ENCODE data around the gene CTBP2. TPM values are rescaled to one million over a fixed set of nuclear protein-coding genes. Genes with fewer than 3 reads are reported as not detected.

Gene CTBP2
- total RNA-seq, 8 experiments from 2014 or later: 29.4 to 90.0 (median 44.8) TPM

GRCh38 chr10:125101581-125101980 lies 58.8 kb downstream of the CTBP2 start:
- 73 to 100% (median 95%) methylated on average over 1 to 8 of the region's 9 CpGs; no CpG with 5 or more reads in 2 of the 10 experiments for WGBS, 10 experiments
- in situ Hi-C loops (cut with MboI; ENCODE audit: low pct_unique_long_range_greater_than_20kb in 2 of 9, low sequenced_read_pairs in 9 of 9, unreplicated experiment in 9 of 9): no loop called here
- ATAC-seq (replicated peaks in 6 of 8): no peak
- Histone ChIP-seq H3K27ac (peak overlapping the region; percentile 65 to 66), H3K4me1 (replicated peaks in 1 of 2) (peaks cover 42 to 52% of the 10 kb centered on the region in 2 donors), H3K4me3 (no peak overlapping the region)

GRCh38 chr10:125101049-125101448 lies 59.3 kb downstream of the CTBP2 start:
- Histone ChIP-seq H3K4me1 (replicated peaks in 1 of 2) (peaks cover 46 to 57% of the 10 kb centered on the region in 2 donors), H3K4me3 (no peak overlapping the region), H3K27ac (peak overlapping the region; percentile 21 to 66)
- in situ Hi-C loops (cut with MboI; ENCODE audit: low pct_unique_long_range_greater_than_20kb in 2 of 9, low sequenced_read_pairs in 9 of 9, unreplicated experiment in 9 of 9): no loop called here
- ATAC-seq (replicated peaks in 6 of 8): peak in 1 of 8 experiments; percentile 13
- 39 to 82% (median 60%) methylated on average over 1 to 9 of the region's 9 CpGs; no CpG with 5 or more reads in 2 of the 10 experiments for WGBS, 10 experiments

- in situ Hi-C loops (cut with MboI; ENCODE audit: low pct_unique_long_range_greater_than_20kb in 2 of 9, low sequenced_read_pairs in 9 of 9, unreplicated experiment in 9 of 9): no loop called here
- no peak overlapping the region for H3K4me3 ChIP-seq
These were observed 62.8 kb downstream of the CTBP2 start for GRCh38 chr10:125097409-125098070.

GRCh38 chr10:125096975-125097374 lies 63.4 kb downstream of the CTBP2 start:
- H3K27ac ChIP-seq: no peak overlapping the region
- H3K4me3 ChIP-seq: no peak overlapping the region
- no peak for ATAC-seq (replicated peaks in 6 of 8)
- H3K4me1 ChIP-seq (replicated peaks in 1 of 2): peaks cover 31 to 46% of the 10 kb centered on the region in 2 donors
- in situ Hi-C loops (cut with MboI; ENCODE audit: low pct_unique_long_range_greater_than_20kb in 2 of 9, low sequenced_read_pairs in 9 of 9, unreplicated experiment in 9 of 9): no loop called here
- 80 to 100% (median 93%) methylated on average over 1 to 2 of the region's 2 CpGs; no CpG with 5 or more reads in 3 of the 10 experiments for WGBS, 10 experiments

More at GRCh38 chr10:125097409-125098070, 62.8 kb downstream of the CTBP2 start:
- ATAC-seq (replicated peaks in 6 of 8): no peak
- 70 to 100% (median 95%) methylated on average over 2 to 15 of the region's 20 CpGs; no CpG with 5 or more reads in 4 of the 10 experiments for WGBS, 10 experiments
- Histone ChIP-seq H3K27ac (no peak overlapping the region), H3K4me1 (replicated peaks in 1 of 2) (peaks cover 36 to 52% of the 10 kb centered on the region in 2 donors)

- WGBS, 10 experiments: 60 to 100% (median 95%) methylated on average over 1 to 6 of the region's 6 CpGs
- in situ Hi-C loops (cut with MboI; ENCODE audit: low pct_unique_long_range_greater_than_20kb in 2 of 9, low sequenced_read_pairs in 9 of 9, unreplicated experiment in 9 of 9): no loop called here
- Histone ChIP-seq H3K4me3 (no peak overlapping the region), H3K27ac (no peak overlapping the region), H3K4me1 (replicated peaks in 1 of 2) (peaks cover 25 to 40% of the 10 kb centered on the region in 2 donors)
- ATAC-seq (replicated peaks in 6 of 8): no peak
These were observed 64.0 kb downstream of the CTBP2 start for GRCh38 chr10:125096371-125096770.

- WGBS, 10 experiments: 0 to 100% (median 100%) methylated on average over 1 to 4 of the region's 5 CpGs; no CpG with 5 or more reads in 4 of the 10 experiments
- ATAC-seq (replicated peaks in 6 of 8): peak in 1 of 8 experiments; percentile 9
- H3K4me3 ChIP-seq: no peak overlapping the region
- in situ Hi-C loops (cut with MboI; ENCODE audit: low pct_unique_long_range_greater_than_20kb in 2 of 9, low sequenced_read_pairs in 9 of 9, unreplicated experiment in 9 of 9): no loop called here
- no peak overlapping the region for H3K27ac ChIP-seq
- H3K4me1 ChIP-seq (replicated peaks in 1 of 2): peaks cover 19 to 34% of the 10 kb centered on the region in 2 donors
These were observed 64.6 kb downstream of the CTBP2 start for GRCh38 chr10:125095776-125096175.

GRCh38 chr10:125095228-125095627 lies 65.1 kb downstream of the CTBP2 start:
- ATAC-seq (replicated peaks in 6 of 8): no peak
- H3K27ac ChIP-seq: no peak overlapping the region
- no peak overlapping the region for H3K4me3 ChIP-seq
- peaks cover 18 to 29% of the 10 kb centered on the region in 2 donors for H3K4me1 ChIP-seq (replicated peaks in 1 of 2)
- WGBS, 10 experiments: 87 to 100% (median 93%) methylated on average over 1 to 5 of the region's 6 CpGs; no CpG with 5 or more reads in 2 of the 10 experiments
- in situ Hi-C loops (cut with MboI; ENCODE audit: low pct_unique_long_range_greater_than_20kb in 2 of 9, low sequenced_read_pairs in 9 of 9, unreplicated experiment in 9 of 9): no loop called here

- 0 to 100% (median 89%) methylated on average over 1 to 6 of the region's 8 CpGs for WGBS, 10 experiments
- Histone ChIP-seq H3K4me1 (replicated peaks in 1 of 2) (peaks cover 18 to 26% of the 10 kb centered on the region in 2 donors), H3K4me3 (no peak overlapping the region), H3K27ac (no peak overlapping the region)
- no peak for ATAC-seq (replicated peaks in 6 of 8)
- in situ Hi-C loops (cut with MboI; ENCODE audit: low pct_unique_long_range_greater_than_20kb in 2 of 9, low sequenced_read_pairs in 9 of 9, unreplicated experiment in 9 of 9): no loop called here
These were observed 65.6 kb downstream of the CTBP2 start for GRCh38 chr10:125094806-125095205.

- H3K27ac ChIP-seq: no peak overlapping the region
- WGBS, 10 experiments: 40 to 94% (median 65%) methylated on average over 2 to 18 of the region's 21 CpGs; no CpG with 5 or more reads in 1 of the 10 experiments
- peaks cover 18 to 26% of the 10 kb centered on the region in 2 donors for H3K4me1 ChIP-seq (replicated peaks in 1 of 2)
- ATAC-seq (replicated peaks in 6 of 8): peak in 1 of 8 experiments; percentile 12
- no peak overlapping the region for H3K4me3 ChIP-seq
- in situ Hi-C loops (cut with MboI; ENCODE audit: low pct_unique_long_range_greater_than_20kb in 2 of 9, low sequenced_read_pairs in 9 of 9, unreplicated experiment in 9 of 9): no loop called here
These were observed 66.2 kb downstream of the CTBP2 start for GRCh38 chr10:125093974-125094705.

- ATAC-seq (replicated peaks in 6 of 8): peak; percentile 30 to 73 (median 56)
- Histone ChIP-seq H3K4me3 (no peak overlapping the region), H3K27ac (no peak overlapping the region), H3K4me1 (replicated peaks in 1 of 2) (peaks cover 18 to 26% of the 10 kb centered on the region in 2 donors)
- in situ Hi-C loops (cut with MboI; ENCODE audit: low pct_unique_long_range_greater_than_20kb in 2 of 9, low sequenced_read_pairs in 9 of 9, unreplicated experiment in 9 of 9): no loop called here
- 10 to 100% (median 75%) methylated on average over 2 to 13 of the region's 17 CpGs; no CpG with 5 or more reads in 1 of the 10 experiments for WGBS, 10 experiments
These were observed 67.0 kb downstream of the CTBP2 start for GRCh38 chr10:125093199-125093973.

- 90 to 100% (median 95%) methylated on average over 3 to 12 of the region's 17 CpGs; no CpG with 5 or more reads in 2 of the 10 experiments for WGBS, 10 experiments
- no peak overlapping the region for H3K27ac ChIP-seq
- ATAC-seq (replicated peaks in 6 of 8): no peak
- in situ Hi-C loops (cut with MboI; ENCODE audit: low pct_unique_long_range_greater_than_20kb in 2 of 9, low sequenced_read_pairs in 9 of 9, unreplicated experiment in 9 of 9): no loop called here
- H3K4me3 ChIP-seq: no peak overlapping the region
- peaks cover 18 to 26% of the 10 kb centered on the region in 2 donors for H3K4me1 ChIP-seq (replicated peaks in 1 of 2)
These were observed 67.8 kb downstream of the CTBP2 start for GRCh38 chr10:125092564-125093031.

- no peak for ATAC-seq (replicated peaks in 6 of 8)
- H3K27ac ChIP-seq: no peak overlapping the region
- H3K4me1 ChIP-seq (replicated peaks in 1 of 2): peaks cover 18 to 25% of the 10 kb centered on the region in 2 donors
- H3K4me3 ChIP-seq: no peak overlapping the region
- in situ Hi-C loops (cut with MboI; ENCODE audit: low pct_unique_long_range_greater_than_20kb in 2 of 9, low sequenced_read_pairs in 9 of 9, unreplicated experiment in 9 of 9): no loop called here
These were observed 68.5 kb downstream of the CTBP2 start for GRCh38 chr10:125091891-125092290.
